Middle frontal gyrus (tissue), 1 donor: Measurements from ENCODE around the gene NLGN3.

Experiments
- DNase-seq: peaks from one replicate; pipeline ENCODE4 v3.0.0-alpha.2; 2015; ENCODE audit warnings: low spot score; ENCODE audit errors: extremely low spot score

NLGN3 gene

DNA sequence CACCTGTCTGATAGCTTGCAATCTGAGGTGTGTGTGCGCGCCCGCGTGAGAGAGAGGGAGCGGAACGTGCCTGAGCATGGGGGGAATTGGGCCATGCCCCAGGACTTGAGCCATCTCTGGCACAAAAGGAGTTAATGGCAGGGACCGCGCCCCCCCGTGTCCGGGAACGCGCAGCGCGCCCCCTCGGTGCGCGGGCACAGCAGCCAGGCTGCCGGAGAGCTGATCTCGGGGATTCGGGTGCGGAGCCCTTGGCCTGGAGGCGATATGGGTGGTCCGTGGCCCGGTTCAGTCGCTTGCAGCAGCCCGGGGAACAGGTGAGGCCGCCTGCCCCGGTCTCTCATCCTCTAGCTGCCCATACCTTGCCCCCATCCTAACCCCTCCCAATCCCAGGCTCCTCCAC is at the start of gene NLGN3:
TSS of gene NLGN3 (plus strand) at position 191 of the 400 bp plus-strand sequence. CDS start 2,909 bp downstream, outside the sequence.
- DNase-seq = no peak

DNA sequence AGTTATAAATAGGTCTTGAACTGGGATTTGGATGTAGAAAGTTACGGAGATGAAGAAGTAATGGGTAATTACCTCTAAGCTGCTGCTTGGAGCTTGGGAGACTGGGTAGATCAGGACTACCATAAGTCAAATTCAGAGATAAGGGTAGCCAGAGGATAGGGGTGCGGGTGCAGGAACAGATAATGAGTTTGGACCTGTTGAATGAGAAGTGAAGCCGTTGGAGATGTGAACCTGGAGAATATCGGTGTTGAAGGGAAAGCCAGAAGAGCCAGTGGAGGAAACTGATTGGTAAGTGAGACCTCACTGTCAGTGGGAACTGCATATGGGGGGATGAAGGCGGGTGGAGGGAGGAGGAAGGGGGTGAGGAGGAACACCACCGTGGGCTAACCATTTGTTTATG is 49.6 kb upstream of the NLGN3 start:
- no peak for DNase-seq

- DNase-seq = peak; percentile 87
These were observed 49.1 kb upstream of the NLGN3 start, which contains the start of gene FOXO4 for GRCh38 chrX:71095555-71095980. FOXO4 (plus strand) TSS chrX:71095851; CDS start chrX:71096529, 678 bp downstream.

- DNase-seq = no peak
These were observed 48.5 kb upstream of the NLGN3 start for GRCh38 chrX:71095981-71096759.

GRCh38 chrX:71096760-71097032 is 47.9 kb upstream of the NLGN3 start:
- DNase-seq = no peak

GRCh38 chrX:71098302-71098701 is 46.3 kb upstream of the NLGN3 start:
- DNase-seq = no peak

- DNase-seq = no peak
These were observed 45.6 kb upstream of the NLGN3 start for GRCh38 chrX:71098951-71099506.

DNA sequence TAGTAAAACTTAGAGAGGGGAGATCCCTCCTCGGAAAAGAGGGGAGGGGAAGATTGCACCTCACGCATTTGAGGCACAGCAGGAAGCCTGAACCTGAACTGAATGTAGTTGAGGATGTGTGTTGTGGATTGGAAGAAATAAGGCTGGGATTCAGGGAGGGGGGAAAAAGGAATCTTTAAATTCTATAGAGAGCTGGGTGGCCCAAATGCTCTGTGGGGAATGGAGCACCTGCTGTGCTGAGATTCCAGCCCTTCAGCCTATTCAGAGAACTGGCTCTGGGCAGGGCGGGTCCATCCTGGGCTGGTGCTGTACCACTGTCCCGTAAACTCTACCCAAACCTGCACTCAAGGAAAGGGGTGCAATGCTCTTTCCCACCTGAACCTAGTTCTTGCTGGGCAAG is 44.9 kb upstream of the NLGN3 start:
- no peak for DNase-seq

- no peak for DNase-seq
These were observed 43.8 kb upstream of the NLGN3 start for GRCh38 chrX:71100581-71101505.

DNA sequence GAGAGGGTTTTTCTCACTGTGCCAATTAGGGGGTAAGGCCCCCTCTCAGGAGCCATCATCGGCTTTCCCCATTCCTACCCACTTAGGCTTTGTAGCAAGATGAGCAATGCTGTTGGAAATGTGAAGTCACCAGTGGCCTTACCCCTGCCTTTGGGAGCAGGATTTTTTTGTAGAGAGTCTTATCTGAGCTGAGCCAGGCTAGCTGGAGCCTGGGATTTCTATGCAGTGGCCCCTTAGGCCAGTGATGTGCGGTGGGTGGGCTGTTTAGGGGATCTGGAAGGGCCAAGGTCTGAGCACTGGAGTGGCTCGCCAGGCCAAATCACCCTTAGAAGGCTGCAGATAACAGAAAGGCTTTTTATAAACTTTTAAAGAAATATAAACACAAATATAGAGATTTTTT is 42.3 kb upstream of the NLGN3 start:
- no peak for DNase-seq

DNA sequence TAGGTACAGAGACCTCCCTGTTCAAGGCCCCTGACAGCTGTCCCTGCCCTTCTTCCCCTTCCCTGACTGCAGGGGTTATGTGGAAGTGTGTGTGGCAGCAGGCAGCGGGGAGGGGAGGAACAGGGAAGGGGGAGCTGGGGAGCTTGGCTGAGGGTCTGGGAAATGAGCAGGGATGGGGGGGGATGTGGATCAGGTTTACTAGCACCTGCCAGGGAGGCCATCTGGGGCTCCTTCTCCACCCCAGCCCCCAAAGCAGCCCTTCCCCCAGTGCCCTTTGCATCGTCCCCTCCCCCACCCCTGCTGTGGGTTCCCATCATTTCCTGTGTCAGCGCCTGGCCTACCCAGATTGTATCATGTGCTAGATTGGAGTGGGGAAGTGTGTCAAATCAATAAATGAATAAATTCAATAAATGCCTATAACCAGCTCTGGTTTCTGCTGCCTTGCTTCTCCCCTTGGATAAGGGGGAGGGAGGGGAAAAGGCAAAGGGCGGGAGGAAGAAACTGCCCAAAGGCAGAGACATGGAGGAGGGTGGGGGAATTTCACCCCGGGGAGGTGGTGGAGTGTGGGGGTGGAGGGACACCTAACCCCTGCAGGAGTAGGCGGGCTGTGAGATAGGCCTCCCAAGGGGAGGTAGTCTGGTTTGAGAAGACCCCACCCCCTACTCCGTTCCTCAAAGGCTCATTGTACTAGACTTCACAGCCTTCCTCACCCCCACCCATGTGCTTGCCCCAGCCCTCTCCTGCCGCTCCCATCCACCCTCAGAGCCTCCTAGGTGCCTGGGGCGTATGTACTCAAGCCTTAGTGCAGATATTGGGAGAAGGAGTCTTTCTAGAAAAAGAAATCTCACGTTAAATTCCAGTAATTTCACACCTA is 41.3 kb upstream of the NLGN3 start:
- DNase-seq = no peak

DNA sequence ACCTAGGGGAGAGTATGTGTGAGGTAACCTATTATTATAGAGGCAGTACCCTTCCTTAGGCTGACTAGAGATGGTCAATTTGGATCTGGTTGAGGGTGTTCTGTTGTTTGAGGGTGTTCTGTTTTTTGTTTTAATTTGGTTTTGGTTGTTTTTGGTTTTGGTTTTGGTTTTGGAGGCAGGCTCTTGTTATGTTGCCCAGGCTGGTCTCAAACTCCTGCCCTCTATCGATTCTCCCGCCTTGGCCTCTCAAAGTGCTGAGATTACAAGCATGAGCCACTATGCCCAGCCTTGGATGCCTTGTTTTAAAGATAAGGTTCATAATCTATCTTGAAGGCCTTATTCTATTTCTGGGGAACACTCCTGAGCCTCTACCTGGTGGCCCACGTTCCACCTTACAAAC is 39.0 kb upstream of the NLGN3 start:
- DNase-seq = no peak

DNA sequence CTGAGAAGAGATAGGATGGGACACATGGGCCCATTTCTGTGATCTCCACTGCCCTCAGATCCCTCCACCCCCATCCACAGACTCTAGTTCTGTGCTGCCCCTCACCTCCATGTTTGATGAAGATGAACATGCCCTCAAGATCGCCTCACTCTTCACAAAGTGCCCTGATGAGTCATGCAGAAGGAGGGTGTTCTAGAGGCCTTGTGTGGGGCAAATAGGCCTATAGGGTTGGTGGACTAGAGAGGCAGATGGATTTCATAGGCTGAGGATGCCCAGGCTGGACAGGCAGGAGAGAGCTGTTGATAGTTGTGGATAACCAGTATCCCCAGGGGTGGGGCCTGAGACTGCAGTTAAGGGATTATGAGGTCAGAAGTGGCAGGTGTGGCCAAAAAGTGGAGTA is 38.2 kb upstream of the NLGN3 start, which contains the start of gene CXorf65:
TSS of gene CXorf65 (minus strand) at position 314 of the 400 bp plus-strand sequence. CDS start at position 130, 184 bp downstream.
- DNase-seq = no peak

GRCh38 chrX:71107245-71107644 is 37.4 kb upstream of the NLGN3 start:
- DNase-seq = no peak

- DNase-seq = no peak
These were observed 36.8 kb upstream of the NLGN3 start for GRCh38 chrX:71107762-71108360.

GRCh38 chrX:71109051-71109450 is 35.6 kb upstream of the NLGN3 start:
- no peak for DNase-seq

GRCh38 chrX:71111141-71111843 is 33.3 kb upstream of the NLGN3 start, which contains the start of gene IL2RG:
IL2RG (minus strand) TSS chrX:71111577; CDS start chrX:71111539, 38 bp downstream.
- no peak for DNase-seq

GRCh38 chrX:71111921-71112431 is 32.7 kb upstream of the NLGN3 start:
- DNase-seq = no peak

DNA sequence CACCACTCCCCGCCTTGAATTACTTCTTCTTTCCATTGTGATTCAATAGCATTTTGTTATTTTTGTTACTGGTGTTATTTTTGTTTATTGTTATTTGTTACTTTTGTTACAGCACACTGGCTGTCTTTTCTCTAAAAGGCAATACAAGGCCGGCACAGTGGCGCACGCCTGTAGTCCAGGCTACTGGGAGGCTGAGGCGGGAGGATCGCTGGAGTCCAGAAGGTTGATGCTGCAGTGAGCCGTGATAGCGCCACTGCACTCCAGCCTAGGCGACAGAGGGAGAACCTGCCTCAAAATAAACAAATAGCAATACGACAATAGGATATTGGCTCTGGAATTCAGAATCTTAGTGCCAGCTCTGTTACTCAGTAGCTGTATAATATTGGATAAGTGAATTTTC is 27.3 kb upstream of the NLGN3 start:
- DNase-seq = no peak
